Nucleus accumbens (tissue), 56 donors: ENCODE measurements around the gene HOMER1.

Experiments
- DNase-seq, 56 donors: peaks; one replicate each; lab custom pipeline; 2025; lab: John Stamatoyannopoulos, UW

Gene HOMER1

GRCh38 chr5:79513704-79514390 is at the start of gene HOMER1:
HOMER1 (minus strand) TSS chr5:79514134; CDS start chr5:79512774, 1,360 bp downstream.
- DNase-seq = peak in 55 of 56 donors; percentile 15 to 89 (median 75)

GRCh38 chr5:79563247-79563590 is 49.3 kb upstream of the HOMER1 start:
- peak in 2 of 56 donors; percentile 1 to 21 for DNase-seq

- no peak for DNase-seq
These were observed 48.7 kb upstream of the HOMER1 start for GRCh38 chr5:79562351-79563246.

- peak in 1 of 56 donors; percentile 1 for DNase-seq
These were observed 47.6 kb upstream of the HOMER1 start for GRCh38 chr5:79561525-79561893.

GRCh38 chr5:79560771-79561524 is 47.0 kb upstream of the HOMER1 start:
- no peak for DNase-seq

- DNase-seq = no peak
These were observed 41.5 kb upstream of the HOMER1 start for GRCh38 chr5:79555418-79555817.

GRCh38 chr5:79552984-79553383 is 39.0 kb upstream of the HOMER1 start:
- DNase-seq = no peak

GRCh38 chr5:79547982-79548381 is 34.0 kb upstream of the HOMER1 start:
- DNase-seq = no peak

- DNase-seq = no peak
These were observed 33.5 kb upstream of the HOMER1 start for GRCh38 chr5:79547429-79547822.

- no peak for DNase-seq
These were observed 33.0 kb upstream of the HOMER1 start for GRCh38 chr5:79546782-79547428.

- no peak for DNase-seq
These were observed 30.2 kb upstream of the HOMER1 start for GRCh38 chr5:79544131-79544530.

GRCh38 chr5:79540939-79541338 is 27.0 kb upstream of the HOMER1 start:
- no peak for DNase-seq

- DNase-seq = no peak
These were observed 22.4 kb upstream of the HOMER1 start for GRCh38 chr5:79536193-79536906.

- no peak for DNase-seq
These were observed 21.7 kb upstream of the HOMER1 start for GRCh38 chr5:79535477-79536192.

GRCh38 chr5:79529110-79529509 is 15.2 kb upstream of the HOMER1 start:
- DNase-seq = no peak

- no peak for DNase-seq
These were observed 13.5 kb upstream of the HOMER1 start for GRCh38 chr5:79527431-79527830.

- no peak for DNase-seq
These were observed 13.0 kb upstream of the HOMER1 start for GRCh38 chr5:79526928-79527327.

GRCh38 chr5:79526493-79526892 is 12.6 kb upstream of the HOMER1 start:
- no peak for DNase-seq

GRCh38 chr5:79521156-79521555 is 7.2 kb upstream of the HOMER1 start:
- DNase-seq = no peak
